IPS DF 4.7 (cell line): ENCODE results near the gene PROCA1.

Source experiments
- DNase-seq: peaks from one replicate; pipeline ENCODE4 v3.0.0-alpha.2; 2013; ENCODE audit warnings: low spot score; ENCODE audit errors: extremely low read depth

PROCA1 gene

GRCh38 chr17:28710861-28711722 lies 596 bp downstream of the PROCA1 start:
- no peak for DNase-seq

- no peak for DNase-seq
Measured at GRCh38 chr17:28707339-28707720, 4.4 kb downstream of the PROCA1 start.

- DNase-seq, result no peak
Measured at GRCh38 chr17:28706471-28707338, 5.0 kb downstream of the PROCA1 start.

- DNase-seq, result no peak
Measured at GRCh38 chr17:28705728-28706334, 5.9 kb downstream of the PROCA1 start.

- DNase-seq, result no peak
Measured at GRCh38 chr17:28705074-28705659, 6.5 kb downstream of the PROCA1 start.

- no peak for DNase-seq
Measured at GRCh38 chr17:28704219-28704858, 7.3 kb downstream of the PROCA1 start.

- no peak for DNase-seq
Measured at GRCh38 chr17:28703552-28704218, 8.0 kb downstream of the PROCA1 start.

GRCh38 chr17:28702752-28703150 lies 8.9 kb downstream of the PROCA1 start:
- DNase-seq, result no peak

GRCh38 chr17:28702026-28702751 lies 9.5 kb downstream of the PROCA1 start:
- no peak for DNase-seq

- no peak for DNase-seq
Measured at GRCh38 chr17:28700830-28701492, 10.7 kb downstream of the PROCA1 start.

- DNase-seq, result no peak
Measured at GRCh38 chr17:28700278-28700677, 11.4 kb downstream of the PROCA1 start.

- no peak for DNase-seq
Measured at GRCh38 chr17:28698253-28698941, 13.3 kb downstream of the PROCA1 start.

- no peak for DNase-seq
Measured at GRCh38 chr17:28693869-28694268, 17.8 kb downstream of the PROCA1 start.

GRCh38 chr17:28689011-28689410 lies 22.7 kb downstream of the PROCA1 start:
- DNase-seq, result no peak

GRCh38 chr17:28688481-28688880 lies 23.2 kb downstream of the PROCA1 start:
- no peak for DNase-seq

- no peak for DNase-seq
Measured at GRCh38 chr17:28686296-28686695, 25.4 kb downstream of the PROCA1 start.

- no peak for DNase-seq
Measured at GRCh38 chr17:28685366-28685765, 26.3 kb downstream of the PROCA1 start.

GRCh38 chr17:28684963-28685362 lies 26.7 kb downstream of the PROCA1 start:
- no peak for DNase-seq

- DNase-seq, result no peak
Measured at GRCh38 chr17:28682655-28683054, 29.0 kb downstream of the PROCA1 start.
